RWPE2 (cell line): ENCODE data around the gene EIF4E1B.

ENCODE experiments used
- ATAC-seq: fragments of 200-7000 bp; cut with Tn5 transposase; 3 replicates; pipeline ENCODE4 v1.9.1; 2021; ENCODE audit warnings: low read depth
- DNase-seq: peaks from one replicate; pipeline ENCODE4 v3.0.0-alpha.2; 2020; ENCODE audit warnings: low spot score
- H3K27ac ChIP-seq: fragments of 450-650 bp; 2 replicates; pipeline ENCODE4 v1.5.1; 2017; ENCODE audit warnings: mild to moderate bottlenecking; ENCODE audit not compliant: poor library complexity, severe bottlenecking
- H3K27me3 ChIP-seq: fragments of 250-450 bp; sonication (Bioruptor Pico); 2 replicates; pipeline ENCODE4 v1.5.1; 2021; ENCODE audit warnings: mild to moderate bottlenecking, moderate library complexity; ENCODE audit not compliant: insufficient read depth, poor library complexity, severe bottlenecking
- H3K36me3 ChIP-seq: fragments of 250-450 bp; sonication (Bioruptor Pico); 2 replicates; pipeline ENCODE4 v1.5.1; 2020; ENCODE audit warnings: low read depth, mild to moderate bottlenecking, moderate library complexity
- H3K4me1 ChIP-seq: fragments of 250-450 bp; sonication (Bioruptor Pico); 2 replicates; pipeline ENCODE4 v1.5.1; 2021; ENCODE audit warnings: mild to moderate bottlenecking, moderate library complexity; ENCODE audit not compliant: insufficient read depth, poor library complexity, severe bottlenecking
- H3K4me3 ChIP-seq: fragments of 250-450 bp; sonication (Bioruptor Pico); 2 replicates; pipeline ENCODE4 v1.5.1; 2021; ENCODE audit warnings: mild to moderate bottlenecking, moderate library complexity; ENCODE audit not compliant: severe bottlenecking
- H3K9me3 ChIP-seq: fragments of 250-450 bp; sonication (Bioruptor Pico); 2 replicates; pipeline ENCODE4 v1.5.1; 2021; ENCODE audit warnings: mild to moderate bottlenecking, moderate library complexity; ENCODE audit not compliant: severe bottlenecking
- TF ChIP-seq, protein P1 (sequence below): fragments of 450-650 bp; IDR thresholded peaks from one replicate; pipeline ENCODE4 v1.5.1; 2017; ENCODE audit warnings: mild to moderate bottlenecking, moderate library complexity; ENCODE audit not compliant: poor library complexity, severe bottlenecking

The EIF4E1B gene

DNA sequence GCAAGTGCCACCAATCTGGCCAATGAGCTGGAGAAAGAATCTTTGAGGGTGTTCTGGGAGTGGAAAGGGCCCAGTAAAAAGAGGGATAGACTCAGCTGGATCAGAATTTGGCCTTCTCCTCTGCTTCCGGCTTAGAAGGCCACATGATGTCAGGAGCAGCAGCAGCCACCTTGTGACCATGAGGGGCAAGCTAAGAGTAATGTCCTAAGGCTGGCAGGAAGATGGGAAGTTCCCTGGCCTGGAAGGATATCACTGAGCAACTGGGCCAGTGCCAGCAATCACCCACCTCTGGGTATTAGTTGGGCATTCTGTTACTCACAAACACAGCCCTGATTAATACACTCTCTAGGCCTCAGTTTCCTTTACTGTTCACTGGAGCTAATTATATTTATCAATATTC lies 61.0 kb downstream of the EIF4E1B start:
- DNase-seq (no peak), ATAC-seq (no peak)
- H3K4me1 ChIP-seq = no peaks in the 10 kb centered on the region
- no peak overlapping the region for H3K4me3 ChIP-seq
- H3K36me3 ChIP-seq = no peaks in the 10 kb centered on the region
- TF ChIP-seq, protein P1, sequence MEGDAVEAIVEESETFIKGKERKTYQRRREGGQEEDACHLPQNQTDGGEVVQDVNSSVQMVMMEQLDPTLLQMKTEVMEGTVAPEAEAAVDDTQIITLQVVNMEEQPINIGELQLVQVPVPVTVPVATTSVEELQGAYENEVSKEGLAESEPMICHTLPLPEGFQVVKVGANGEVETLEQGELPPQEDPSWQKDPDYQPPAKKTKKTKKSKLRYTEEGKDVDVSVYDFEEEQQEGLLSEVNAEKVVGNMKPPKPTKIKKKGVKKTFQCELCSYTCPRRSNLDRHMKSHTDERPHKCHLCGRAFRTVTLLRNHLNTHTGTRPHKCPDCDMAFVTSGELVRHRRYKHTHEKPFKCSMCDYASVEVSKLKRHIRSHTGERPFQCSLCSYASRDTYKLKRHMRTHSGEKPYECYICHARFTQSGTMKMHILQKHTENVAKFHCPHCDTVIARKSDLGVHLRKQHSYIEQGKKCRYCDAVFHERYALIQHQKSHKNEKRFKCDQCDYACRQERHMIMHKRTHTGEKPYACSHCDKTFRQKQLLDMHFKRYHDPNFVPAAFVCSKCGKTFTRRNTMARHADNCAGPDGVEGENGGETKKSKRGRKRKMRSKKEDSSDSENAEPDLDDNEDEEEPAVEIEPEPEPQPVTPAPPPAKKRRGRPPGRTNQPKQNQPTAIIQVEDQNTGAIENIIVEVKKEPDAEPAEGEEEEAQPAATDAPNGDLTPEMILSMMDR = no peak
- peaks cover 50% of the 10 kb centered on the region for H3K27me3 ChIP-seq
- H3K27ac ChIP-seq = no peak overlapping the region
- no peaks in the 10 kb centered on the region for H3K9me3 ChIP-seq

DNA sequence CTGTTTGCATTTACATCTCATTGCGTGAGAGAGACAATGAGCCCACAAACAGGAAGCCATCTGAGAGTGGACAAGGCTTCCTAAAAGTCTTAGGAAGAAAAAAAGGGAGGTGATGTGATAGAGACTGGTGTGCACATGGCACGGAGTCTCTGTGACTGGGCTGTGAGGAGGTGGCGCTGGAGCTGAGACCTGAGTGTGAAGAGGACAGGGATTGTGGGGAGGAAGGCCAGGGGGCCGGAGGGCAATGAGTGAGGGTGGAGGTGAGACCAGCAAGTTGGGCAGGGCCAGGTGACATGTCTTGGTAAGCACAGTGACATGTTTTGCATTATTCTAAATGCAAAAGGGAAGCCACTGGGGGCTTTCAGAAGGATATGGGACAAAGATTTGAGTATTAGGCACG lies 61.9 kb downstream of the EIF4E1B start:
- DNase-seq = no peak
- H3K36me3 ChIP-seq = no peaks in the 10 kb centered on the region
- TF ChIP-seq, protein P1 = no peak
- H3K27ac ChIP-seq = no peak overlapping the region
- H3K27me3 ChIP-seq = peaks cover 52% of the 10 kb centered on the region
- H3K4me3 ChIP-seq = no peak overlapping the region
- ATAC-seq = no peak
- H3K9me3 ChIP-seq = no peaks in the 10 kb centered on the region
- no peaks in the 10 kb centered on the region for H3K4me1 ChIP-seq

DNA sequence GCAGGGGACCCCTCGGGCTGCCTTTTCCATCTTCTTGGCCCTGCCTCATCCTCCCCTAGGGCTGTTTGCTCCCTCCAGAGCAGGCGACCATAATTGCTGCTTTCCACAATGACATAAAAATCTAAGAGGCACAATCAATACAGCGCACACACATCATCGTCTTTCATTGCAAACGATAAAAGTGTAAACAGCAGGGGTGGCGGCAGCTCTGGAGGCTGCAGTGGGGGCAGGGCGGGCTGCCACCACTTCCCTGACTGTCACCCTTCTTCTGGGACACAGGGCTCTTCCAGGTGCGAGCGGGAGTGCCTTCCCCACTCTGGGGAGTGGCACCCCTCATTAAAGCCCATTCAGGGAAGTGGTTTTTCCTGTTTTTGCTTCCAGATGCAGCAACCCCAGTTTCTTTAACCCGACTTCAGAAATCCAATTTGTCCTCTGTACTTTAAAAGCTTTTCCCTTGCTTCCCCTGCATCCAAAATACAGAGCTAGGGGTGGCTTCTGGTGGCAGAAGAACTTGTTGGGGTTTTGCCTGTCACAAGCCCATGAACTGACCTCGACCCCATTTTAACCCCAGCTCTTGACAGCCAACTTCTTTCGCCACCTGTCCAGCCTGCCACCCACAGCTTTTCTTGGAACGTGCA lies 62.5 kb downstream of the EIF4E1B start:
- peaks cover 52% of the 10 kb centered on the region for H3K27me3 ChIP-seq
- H3K4me1 ChIP-seq = no peaks in the 10 kb centered on the region
- ATAC-seq = no peak
- TF ChIP-seq, protein P1 = no peak
- no peaks in the 10 kb centered on the region for H3K9me3 ChIP-seq
- no peak overlapping the region for H3K4me3 ChIP-seq
- H3K36me3 ChIP-seq = no peaks in the 10 kb centered on the region
- DNase-seq = no peak
- no peak overlapping the region for H3K27ac ChIP-seq

DNA sequence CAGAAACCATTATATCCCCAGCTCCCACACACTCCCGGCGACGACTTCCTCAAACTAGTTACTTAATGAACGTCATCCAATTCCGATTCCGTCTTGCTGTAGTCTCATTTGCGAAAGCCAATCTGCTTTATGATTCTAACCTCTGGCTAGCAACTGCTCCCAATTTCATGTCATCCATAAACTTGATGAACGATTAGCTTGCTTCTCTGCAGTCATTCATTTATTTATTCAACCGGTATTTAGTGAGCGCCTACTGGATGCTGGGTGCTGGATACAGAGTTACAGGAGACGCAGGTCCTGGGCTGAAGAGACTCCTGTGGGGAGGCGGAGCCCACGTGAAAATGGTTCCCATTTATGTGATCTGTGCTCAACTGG lies 63.0 kb downstream of the EIF4E1B start:
- TF ChIP-seq, protein P1 = no peak
- Histone ChIP-seq H3K27ac (no peak overlapping the region), H3K36me3 (no peaks in the 10 kb centered on the region), H3K27me3 (peaks cover 52% of the 10 kb centered on the region), H3K9me3 (no peaks in the 10 kb centered on the region), H3K4me3 (no peak overlapping the region), H3K4me1 (no peaks in the 10 kb centered on the region)
- DNase-seq (no peak), ATAC-seq (no peak)

DNA sequence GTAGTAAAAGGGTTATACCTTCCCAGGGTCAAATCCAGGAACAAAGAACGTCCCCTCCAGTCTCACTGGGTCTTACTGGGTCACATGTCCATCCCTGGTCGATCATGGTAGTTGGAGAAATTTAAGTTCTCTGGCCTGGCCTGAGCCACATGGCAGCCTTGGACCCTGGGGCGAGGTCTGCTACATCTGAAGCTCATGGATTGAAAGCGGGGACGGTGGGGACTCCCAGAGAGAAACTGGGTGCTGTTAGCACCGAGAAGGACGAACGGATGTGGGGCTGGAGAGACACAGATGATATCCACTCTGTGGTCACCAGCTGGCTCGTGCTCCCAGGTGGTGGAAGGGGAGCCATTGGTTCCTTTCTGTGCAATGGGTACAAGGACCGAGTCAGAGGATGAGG lies 63.7 kb downstream of the EIF4E1B start:
- TF ChIP-seq, protein P1 = no peak
- no peak for DNase-seq
- Histone ChIP-seq H3K4me3 (no peak overlapping the region), H3K4me1 (no peaks in the 10 kb centered on the region), H3K27me3 (peaks cover 52% of the 10 kb centered on the region), H3K9me3 (no peaks in the 10 kb centered on the region), H3K27ac (no peak overlapping the region), H3K36me3 (no peaks in the 10 kb centered on the region)
- ATAC-seq = no peak
